ENCODE measurements around the gene GPR158. TPM values are rescaled to one million over a fixed set of nuclear protein-coding genes. Genes with fewer than 3 reads are reported as not detected.
"Not testable (repeated sequence)": the region's sequence is repeated elsewhere in the genome, so short reads cannot be mapped to it uniquely, and the experiment has no call there.

GPR158 gene
- total RNA-seq: 0.58 TPM
- long read RNA-seq, partial matches to known transcripts: 0 of 2 reads
- long read RNA-seq, other reads (novel, unspliced or antisense): 2 of 2 reads

DNA sequence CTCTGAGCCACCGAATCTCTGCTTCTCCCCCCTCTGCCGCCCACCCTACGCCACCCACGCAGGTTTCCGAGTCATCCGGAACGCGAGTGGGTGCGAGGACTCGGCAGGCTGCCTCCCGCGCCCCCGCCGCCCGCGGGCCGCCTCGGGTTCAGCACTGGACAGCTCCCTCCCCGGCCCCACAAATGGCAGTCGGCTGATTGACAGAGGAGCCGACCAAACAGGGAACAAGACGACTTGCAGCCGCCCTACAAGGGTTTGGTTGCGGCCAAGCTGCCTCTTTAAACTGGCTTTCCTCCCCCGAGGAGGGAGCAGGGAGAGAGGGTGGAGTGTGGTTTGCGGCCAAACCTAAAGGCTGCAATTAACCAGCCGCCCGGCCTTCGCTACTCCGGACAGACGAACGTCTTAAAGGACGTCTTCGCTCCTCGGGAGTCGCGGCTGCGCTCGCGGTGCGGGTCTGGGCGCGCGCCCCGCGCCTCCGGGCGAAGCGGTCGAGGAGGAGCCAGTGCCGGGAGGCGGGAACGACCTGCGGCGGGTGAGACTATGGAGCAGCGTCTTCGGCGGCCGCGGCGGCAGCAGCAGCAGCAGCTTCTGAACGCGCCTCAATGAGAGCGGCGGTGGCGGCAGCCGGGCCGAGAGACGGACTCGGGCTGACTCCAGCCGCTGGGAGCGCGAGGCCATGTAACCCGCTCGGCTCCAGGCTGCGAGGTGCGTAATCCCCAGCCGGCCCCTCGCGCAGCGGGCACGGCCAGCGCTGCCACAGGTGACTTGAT, at the start of gene GPR158:
GPR158 (plus strand) TSS at position 541 of the 770 bp plus-strand sequence. CDS start 420 bp downstream, outside the sequence.
- no peak for DNase-seq (ENCODE audit: low spot score)

DNA sequence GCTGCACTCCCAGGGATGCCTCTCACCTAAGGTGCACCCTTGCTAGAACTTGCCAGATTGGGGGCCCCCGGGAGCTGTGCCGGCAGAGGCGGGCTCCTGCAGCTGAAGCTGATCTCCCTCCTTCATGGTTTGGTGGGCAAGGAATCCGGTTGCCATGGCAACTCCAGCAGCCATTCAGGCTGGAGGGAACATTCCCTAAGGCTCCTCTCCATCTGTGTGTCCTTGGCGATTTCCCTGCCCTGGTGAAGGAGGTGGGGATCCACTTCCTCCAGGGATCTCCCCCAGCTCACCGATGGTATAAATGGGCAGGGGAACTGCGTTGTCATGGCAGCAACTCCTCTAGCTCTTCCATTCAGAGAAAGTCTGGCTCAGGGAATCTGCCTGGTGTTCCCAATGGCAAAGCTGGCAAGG, 49.6 kb upstream of the GPR158 start:
- no peak for DNase-seq (ENCODE audit: low spot score)

- no peak for DNase-seq (ENCODE audit: low spot score)
These were observed 45.2 kb upstream of the GPR158 start for GRCh38 chr10:25129592-25129991.

- no peak for DNase-seq (ENCODE audit: low spot score)
These were observed 43.9 kb upstream of the GPR158 start for GRCh38 chr10:25130906-25131305.

DNA sequence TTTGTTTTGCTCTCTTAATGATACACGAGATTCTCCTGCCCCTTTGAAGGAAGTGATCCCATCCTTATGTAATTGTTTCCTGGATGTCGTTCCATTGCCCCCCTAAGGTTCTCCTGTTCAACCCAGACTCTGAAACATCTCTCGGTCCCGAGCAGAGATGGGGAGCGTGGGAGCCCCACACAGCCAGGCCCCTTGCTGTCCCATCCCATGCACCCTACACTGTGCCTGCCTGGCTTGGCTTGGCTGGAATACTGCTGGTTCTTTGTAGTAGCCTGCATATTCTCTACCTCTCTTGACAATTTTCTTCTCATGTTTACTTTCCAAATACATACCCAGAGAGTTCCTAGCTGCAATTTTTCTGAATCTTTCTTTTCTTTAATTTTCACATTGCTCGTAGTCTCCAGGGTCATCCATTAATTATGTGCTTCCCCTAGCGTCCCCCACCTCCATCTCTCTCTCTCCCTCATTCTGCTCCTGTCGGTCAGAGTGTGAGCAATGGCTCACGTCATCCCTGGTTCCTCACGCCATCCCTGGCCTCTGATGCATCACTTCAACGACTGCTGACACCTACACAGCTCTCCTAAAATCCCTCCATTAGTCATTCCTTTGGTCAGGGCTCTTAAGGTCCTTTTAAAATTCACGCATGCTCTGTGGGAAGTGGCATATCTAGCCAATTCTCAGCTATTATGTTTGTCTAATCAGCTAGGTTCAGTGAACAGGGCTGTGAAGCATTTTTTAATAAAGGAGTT, 32.5 kb upstream of the GPR158 start:
- no peak for DNase-seq (ENCODE audit: low spot score)

- no peak for DNase-seq (ENCODE audit: low spot score)
These were observed 17.2 kb upstream of the GPR158 start for GRCh38 chr10:25157650-25158049.

DNA sequence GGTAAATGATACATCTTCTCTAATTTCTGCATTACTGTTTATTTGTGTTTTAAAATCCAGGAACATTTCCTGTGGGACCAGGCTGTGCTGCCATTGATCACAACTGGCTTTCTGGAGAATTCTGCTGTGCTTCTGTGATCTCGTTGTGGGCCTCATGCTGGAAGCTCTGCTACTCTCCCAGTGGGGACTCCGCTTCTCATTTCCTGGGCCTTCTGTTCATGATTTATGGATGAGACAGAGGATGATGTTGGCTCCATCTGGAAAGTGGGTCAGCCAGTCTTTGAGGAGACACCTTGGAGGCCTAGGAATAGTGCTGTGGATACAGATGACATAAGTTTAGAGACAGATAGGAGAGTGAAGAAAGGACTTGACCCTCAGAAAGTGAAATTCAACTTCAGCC, 15.2 kb upstream of the GPR158 start:
- DNase-seq (ENCODE audit: low spot score): no peak

GRCh38 chr10:25162391-25162790, 12.4 kb upstream of the GPR158 start:
- DNase-seq (ENCODE audit: low spot score): no peak

GRCh38 chr10:25163464-25163863, 11.3 kb upstream of the GPR158 start:
- DNase-seq (ENCODE audit: low spot score): not testable (repeated sequence)

DNA sequence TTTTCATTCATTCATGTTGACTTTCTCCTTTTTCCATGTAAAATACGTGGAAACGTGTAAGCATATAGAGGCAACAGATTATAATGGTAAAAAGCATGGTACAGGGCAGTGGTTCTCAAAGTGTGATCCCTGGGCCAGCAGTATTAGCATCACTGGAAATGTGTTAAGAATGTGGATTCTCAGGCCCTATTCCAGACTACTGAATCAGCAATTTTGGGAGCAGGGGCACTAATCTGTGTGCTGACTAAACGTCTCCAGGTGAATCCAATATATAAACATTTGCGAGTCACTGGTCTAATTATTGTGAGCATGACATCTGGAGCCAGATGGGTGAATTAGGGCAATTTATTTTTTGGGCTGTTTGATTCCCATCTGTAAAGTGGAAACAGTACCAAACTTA, 5.1 kb upstream of the GPR158 start:
- DNase-seq (ENCODE audit: low spot score): no peak

DNA sequence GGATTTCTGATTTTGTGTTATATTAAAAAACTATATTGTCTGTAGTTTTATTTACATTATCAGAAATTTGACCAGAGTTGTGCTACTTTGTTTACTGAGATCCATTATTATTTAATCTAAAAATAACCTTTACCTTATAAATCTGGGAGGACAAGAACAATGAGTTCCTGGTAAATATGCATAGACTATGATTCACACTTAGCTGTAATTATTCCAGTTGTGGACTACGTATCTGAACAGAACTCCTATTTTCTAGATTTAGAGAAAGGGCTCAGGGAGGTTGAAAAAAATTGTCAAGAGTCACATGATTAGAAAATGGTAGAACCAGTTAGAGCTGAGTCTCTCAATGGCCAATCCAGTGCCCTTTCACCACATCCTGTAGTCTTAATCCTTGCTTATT, 4.2 kb upstream of the GPR158 start:
- DNase-seq (ENCODE audit: low spot score): no peak

- no peak for DNase-seq (ENCODE audit: low spot score)
These were observed 973 bp downstream of the GPR158 start for GRCh38 chr10:25175527-25176420.

- DNase-seq (ENCODE audit: low spot score): no peak
These were observed 1.7 kb downstream of the GPR158 start for GRCh38 chr10:25176421-25176968.

DNA sequence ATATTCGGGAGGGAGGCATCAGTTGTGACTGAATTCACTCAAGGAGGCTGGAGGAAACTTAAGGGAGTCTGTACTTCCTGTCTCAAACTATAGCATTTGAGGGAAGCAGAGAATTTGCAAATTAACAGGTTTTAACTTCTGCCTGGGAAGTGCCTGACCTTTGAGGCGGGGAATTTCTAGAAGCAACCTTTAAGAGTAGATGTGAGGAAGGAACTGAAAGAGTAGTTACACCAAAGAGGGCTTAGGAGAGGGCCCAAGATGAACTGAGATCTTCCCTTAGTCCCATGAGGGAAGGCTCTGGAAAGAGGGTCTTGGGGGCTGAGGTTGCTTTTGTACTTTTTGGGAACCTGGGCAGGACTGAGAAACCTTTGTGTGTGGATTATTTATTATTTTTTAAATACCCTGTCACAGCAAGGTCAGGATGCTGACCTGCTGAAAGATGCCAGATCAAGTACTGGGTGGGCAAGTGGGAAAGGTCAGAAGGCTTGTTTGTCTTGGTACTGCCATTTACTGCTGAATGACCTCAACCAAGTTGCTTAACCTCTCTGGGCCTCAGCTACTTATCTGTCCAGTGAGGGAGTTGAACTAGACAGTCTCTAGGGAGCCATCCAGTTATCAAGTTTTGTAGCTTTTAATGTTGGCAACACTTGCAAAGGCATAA, 2.4 kb downstream of the GPR158 start:
- no peak for DNase-seq (ENCODE audit: low spot score)

DNA sequence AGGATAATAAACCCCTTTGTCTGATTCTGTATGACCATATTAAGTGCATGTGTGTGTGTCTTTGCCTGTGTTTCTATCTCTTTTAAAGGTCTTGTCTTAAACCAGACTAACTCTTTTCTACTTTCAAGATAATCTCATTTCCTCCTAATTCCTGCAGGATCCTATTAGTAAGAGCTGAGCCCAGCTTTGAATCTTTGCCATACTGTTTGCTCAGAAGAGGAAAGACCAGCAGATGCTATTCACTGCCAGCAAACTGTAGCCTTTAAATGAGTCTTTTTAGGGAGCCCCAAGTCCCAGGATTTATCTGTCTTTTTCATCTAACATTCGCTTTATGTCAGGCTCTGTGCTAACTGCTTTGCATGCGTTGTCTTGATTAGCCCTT, 2.9 kb downstream of the GPR158 start:
- no peak for DNase-seq (ENCODE audit: low spot score)

GRCh38 chr10:25178411-25178810, 3.6 kb downstream of the GPR158 start:
- DNase-seq (ENCODE audit: low spot score): no peak

- DNase-seq (ENCODE audit: low spot score): no peak
These were observed 6.0 kb downstream of the GPR158 start for GRCh38 chr10:25180801-25181200.

DNA sequence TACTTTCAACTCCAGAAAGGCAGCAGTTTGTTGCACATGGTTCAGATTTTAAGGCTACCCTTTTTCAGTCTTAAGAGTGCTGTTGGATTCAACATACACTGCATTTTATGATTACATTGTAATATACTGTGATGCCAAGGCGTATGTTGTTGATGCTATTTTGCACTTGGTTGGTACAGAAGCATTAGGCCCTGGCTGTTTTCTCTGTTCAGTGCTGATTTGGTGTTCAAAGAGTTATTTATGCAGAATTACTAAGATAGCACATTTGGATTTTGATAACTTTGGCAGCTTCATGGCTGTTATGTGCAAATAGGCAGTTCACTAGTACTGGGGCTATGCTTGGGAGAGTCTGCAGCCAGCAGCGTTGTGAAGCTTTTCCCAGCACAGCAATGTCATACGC, 7.8 kb downstream of the GPR158 start:
- no peak for DNase-seq (ENCODE audit: low spot score)

- DNase-seq (ENCODE audit: low spot score): no peak
These were observed 16.5 kb downstream of the GPR158 start for GRCh38 chr10:25191162-25191895.

DNA sequence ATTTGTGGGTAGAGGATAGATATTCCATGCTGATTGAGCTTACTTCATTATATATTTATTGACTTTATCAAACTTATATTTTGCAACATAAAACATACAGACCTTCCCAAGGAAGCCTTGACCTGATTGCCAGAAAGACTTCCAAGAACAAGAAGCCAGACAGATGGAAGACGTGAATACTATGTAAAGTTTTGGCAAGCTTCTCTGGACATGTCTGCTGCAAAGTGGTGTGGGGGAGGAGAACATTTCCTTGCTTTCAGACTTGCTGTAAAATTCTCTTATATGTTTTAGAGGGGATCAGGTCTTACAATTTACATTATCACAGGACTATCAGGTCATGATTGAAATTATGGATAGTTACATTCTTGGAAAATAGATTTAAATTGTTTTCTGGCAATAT, 23.4 kb downstream of the GPR158 start:
- no peak for DNase-seq (ENCODE audit: low spot score)

Data from mesenteric fat pad (tissue), 1 donor.